Stimulated activated naive CD8-positive, alpha-beta T cell treated with anti-CD3 and anti-CD28 coated beads, Interleukin-15, Interleukin-2, amounts not matched to agents 100 ng/mL and 50 ng/mL, for 24 hours (primary cell): ENCODE data around the gene CYTH4.

Source experiments
- H3K27ac Mint-ChIP-seq: one replicate; pipeline ENCODE4 v1.8.0; 2021; ENCODE audit warnings: mild to moderate bottlenecking, mixed read lengths
- H3K27me3 Mint-ChIP-seq: one replicate; pipeline ENCODE4 v1.8.0; 2021; ENCODE audit warnings: mixed read lengths
- H3K36me3 Mint-ChIP-seq: one replicate; pipeline ENCODE4 v1.8.0; 2021; ENCODE audit warnings: low read depth, mixed read lengths
- H3K4me1 Mint-ChIP-seq: one replicate; pipeline ENCODE4 v1.8.0; 2021; ENCODE audit warnings: low read depth, mixed read lengths
- H3K4me3 Mint-ChIP-seq: one replicate; pipeline ENCODE4 v1.8.0; 2021; ENCODE audit warnings: mild to moderate bottlenecking, mixed read lengths
- H3K9me3 Mint-ChIP-seq: one replicate; pipeline ENCODE4 v1.8.0; 2021; ENCODE audit warnings: mixed read lengths

CYTH4 gene

DNA sequence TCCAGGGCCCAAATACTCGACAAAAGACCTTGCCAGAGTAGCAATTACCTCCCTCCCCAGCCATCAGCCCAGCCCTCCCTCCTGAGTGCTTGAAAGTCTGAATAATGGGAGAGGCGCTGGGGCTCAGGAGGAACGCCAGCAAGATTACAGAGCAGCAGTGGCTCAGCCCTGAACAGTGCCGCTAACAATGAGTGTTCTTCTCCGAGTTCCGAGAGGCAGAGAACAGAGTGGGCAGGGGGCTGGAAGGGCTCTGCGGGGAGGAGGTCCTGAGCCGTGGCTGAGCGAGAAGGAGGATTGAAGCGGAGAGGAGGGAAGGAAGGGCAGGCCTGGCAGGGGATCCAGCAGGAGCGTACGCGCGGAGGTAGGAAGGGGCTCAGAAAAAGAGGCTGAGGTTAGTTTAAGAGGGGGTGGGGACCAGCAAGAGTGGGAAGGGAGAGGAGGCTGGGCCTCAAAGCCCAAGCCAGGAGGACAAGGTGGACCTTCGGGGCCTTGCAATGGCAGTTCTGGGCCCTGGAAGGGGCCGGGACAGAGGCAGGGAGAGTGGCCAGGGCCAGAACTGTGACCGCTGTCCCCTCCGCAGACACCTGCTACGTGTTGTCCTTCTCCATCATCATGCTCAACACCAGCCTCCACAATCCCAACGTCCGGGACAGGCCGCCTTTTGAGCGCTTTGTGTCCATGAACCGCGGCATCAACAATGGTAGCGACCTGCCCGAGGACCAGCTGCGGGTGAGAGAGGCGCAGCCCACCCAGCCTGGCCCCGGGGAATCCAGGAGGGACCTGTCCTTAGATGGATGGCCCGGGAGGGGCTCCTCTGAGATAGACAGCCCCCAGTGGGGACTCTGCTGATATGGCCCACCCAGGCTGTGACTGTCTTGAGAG is 20.6 kb downstream of the CYTH4 start:
- peaks cover 26% of the 10 kb centered on the region for H3K36me3 Mint-ChIP-seq

GRCh38 chr22:37303821-37304274 is 21.5 kb downstream of the CYTH4 start:
- H3K27me3 Mint-ChIP-seq: no peaks in the 10 kb centered on the region
- peaks cover 93% of the 10 kb centered on the region for H3K4me1 Mint-ChIP-seq
- peak overlapping the region; percentile 78 for H3K27ac Mint-ChIP-seq
- no peaks in the 10 kb centered on the region for H3K9me3 Mint-ChIP-seq
- H3K36me3 Mint-ChIP-seq: peaks cover 21% of the 10 kb centered on the region
- peak overlapping the region; percentile 50 for H3K4me3 Mint-ChIP-seq

More for the DNA sequence above, 20.6 kb downstream of the CYTH4 start:
- no peaks in the 10 kb centered on the region for H3K27me3 Mint-ChIP-seq
- H3K9me3 Mint-ChIP-seq: no peaks in the 10 kb centered on the region
- H3K27ac Mint-ChIP-seq: peak overlapping the region; percentile 79
- no peak overlapping the region for H3K4me3 Mint-ChIP-seq
- peaks cover 93% of the 10 kb centered on the region for H3K4me1 Mint-ChIP-seq

DNA sequence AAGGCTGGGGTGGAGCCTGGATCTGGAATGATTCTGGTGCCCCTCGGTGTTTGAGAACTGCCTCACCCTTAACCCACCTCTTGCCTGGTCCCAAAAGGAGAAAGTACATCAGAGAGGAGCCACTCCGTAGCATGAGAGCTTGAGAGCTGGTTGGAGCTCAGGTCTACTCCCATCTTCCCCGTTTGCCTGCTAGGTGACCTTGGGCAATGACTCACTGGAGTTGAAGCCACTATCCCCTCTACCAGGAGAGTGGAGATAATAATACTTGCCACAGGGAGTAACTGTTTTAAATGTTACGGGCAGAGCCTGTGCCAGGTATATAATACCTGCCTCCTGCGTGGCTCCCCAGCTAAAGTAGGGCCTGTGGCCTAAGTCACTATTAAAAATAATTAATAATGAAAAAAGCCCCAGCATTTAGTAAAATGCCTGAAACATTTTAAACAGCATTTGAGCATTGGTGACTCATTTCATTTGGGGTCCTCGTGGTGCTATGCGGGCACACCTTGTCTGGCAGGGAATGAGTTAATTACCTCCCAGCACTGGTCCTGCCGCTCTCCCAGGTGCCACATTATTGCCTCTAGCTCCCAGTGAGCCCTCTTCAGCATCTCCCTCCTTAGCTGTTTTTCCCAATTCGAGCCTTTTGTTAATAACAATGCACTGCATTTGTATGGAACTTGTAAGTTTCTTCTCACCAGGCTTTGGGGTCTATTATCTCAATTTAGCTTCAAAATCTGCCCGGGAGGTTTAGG is 22.5 kb downstream of the CYTH4 start:
- Mint-ChIP-seq H3K4me3 (no peak overlapping the region), H3K4me1 (peaks cover 95% of the 10 kb centered on the region), H3K27me3 (no peaks in the 10 kb centered on the region), H3K27ac (no peak overlapping the region), H3K36me3 (peaks cover 21% of the 10 kb centered on the region), H3K9me3 (no peaks in the 10 kb centered on the region)

DNA sequence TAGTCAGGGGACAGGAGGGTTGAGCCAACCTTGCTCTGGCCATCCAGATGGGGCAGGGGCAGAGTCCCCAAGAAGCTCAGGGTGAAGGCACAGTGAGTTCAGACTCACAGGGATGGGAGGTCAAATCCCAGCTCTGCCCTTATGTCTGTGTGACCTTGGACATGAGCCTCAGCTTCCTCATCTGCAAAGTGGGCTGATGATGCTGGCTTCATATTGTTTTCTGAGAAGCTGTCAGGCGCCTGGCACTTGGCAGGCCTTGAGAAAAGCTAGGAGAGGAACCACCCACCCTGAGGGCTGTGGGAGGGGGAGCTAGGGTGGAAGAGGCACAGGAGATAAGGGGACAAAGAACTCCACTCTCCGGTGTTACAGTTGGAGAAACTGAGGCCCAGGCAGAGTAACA is 23.6 kb downstream of the CYTH4 start:
- H3K4me3 Mint-ChIP-seq: no peak overlapping the region
- H3K4me1 Mint-ChIP-seq: peaks cover 95% of the 10 kb centered on the region
- no peaks in the 10 kb centered on the region for H3K9me3 Mint-ChIP-seq
- no peak overlapping the region for H3K27ac Mint-ChIP-seq
- H3K27me3 Mint-ChIP-seq: no peaks in the 10 kb centered on the region
- peaks cover 24% of the 10 kb centered on the region for H3K36me3 Mint-ChIP-seq

- Mint-ChIP-seq H3K27me3 (no peaks in the 10 kb centered on the region), H3K4me3 (peak overlapping the region; percentile 57), H3K36me3 (peaks cover 24% of the 10 kb centered on the region), H3K9me3 (no peaks in the 10 kb centered on the region), H3K4me1 (peaks cover 95% of the 10 kb centered on the region), H3K27ac (peak overlapping the region; percentile 89)
Measured at GRCh38 chr22:37306494-37306829, 24.2 kb downstream of the CYTH4 start.

DNA sequence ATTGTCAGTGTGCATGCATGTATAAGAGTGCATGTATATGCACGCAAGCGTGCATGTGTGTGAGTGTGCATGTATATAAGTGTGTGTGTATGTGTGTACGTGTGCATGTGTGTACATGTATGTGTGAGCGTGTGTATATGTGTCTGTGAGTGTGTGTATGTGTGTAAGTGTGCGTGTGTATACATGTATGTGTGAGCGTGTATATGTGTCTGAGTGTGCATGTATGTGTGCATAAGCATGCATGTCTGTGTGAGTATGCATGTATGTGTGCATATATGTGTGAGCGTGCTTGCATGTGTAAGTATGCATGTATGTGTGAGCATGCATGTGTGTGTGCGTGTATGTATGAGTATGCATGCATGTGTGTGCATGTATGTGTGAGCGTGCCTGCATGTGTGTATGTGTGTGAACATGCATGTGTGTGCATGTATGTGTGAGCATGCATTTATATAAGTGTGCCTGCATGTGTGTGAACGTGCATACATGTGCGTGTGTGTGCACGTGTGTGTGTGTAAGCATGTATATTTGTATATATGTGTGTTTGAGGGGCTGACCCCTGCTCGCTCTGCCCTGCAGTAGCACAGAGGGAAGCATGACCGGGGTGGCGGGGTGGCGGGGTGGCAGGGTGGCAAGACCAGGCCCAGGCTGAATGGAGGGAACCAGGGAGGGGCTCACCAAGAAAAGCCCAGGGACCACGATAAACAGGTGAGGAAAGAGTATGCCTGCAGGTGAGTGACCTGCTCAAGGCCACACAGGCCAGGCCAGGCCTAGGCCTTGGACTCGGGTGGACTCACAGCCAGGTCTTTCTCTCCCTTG is 26.3 kb downstream of the CYTH4 start:
- Mint-ChIP-seq H3K27me3 (no peaks in the 10 kb centered on the region), H3K36me3 (peaks cover 11% of the 10 kb centered on the region), H3K9me3 (no peaks in the 10 kb centered on the region), H3K4me3 (peak overlapping the region; percentile 57), H3K27ac (peak overlapping the region; percentile 89), H3K4me1 (peaks cover 88% of the 10 kb centered on the region)

DNA sequence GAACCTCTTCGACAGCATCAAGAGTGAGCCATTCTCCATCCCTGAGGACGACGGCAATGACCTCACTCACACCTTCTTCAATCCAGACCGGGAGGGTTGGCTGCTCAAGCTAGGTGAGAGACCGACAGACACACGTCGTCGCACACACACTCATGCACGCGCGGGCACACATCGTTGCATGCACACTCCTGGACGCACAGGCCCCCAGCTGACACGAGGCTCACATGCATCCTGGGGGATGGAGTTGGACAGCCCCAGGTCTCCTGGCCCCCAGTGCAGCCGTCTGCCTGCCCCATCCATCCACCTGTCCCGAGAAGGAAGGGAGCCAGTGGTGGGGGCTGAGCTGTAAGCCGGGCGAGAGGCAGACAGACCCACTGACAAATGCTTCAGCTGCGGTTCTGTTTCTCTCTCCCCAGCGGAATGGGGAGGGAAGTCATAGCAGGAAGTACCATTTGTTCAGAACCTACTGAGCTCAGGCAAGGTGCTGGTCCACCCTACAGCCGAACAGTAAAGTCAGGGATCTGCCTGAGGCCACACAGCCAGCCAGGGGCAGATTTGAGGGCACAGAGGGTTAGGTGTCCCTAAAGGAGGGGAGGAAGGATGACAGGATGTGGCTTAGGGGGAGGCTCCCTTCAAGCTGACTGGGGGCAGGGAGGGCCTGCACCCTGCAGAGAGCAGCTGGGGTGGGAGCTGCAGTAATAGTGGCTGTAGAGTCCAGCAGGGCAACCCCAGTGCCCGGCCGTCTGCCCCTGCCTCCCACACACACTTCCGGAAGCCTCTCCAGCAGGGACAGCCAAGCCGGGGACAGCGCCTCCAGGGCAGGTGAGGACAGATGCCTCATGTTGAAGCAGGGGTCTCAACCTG is 27.1 kb downstream of the CYTH4 start:
- H3K9me3 Mint-ChIP-seq: no peaks in the 10 kb centered on the region
- H3K36me3 Mint-ChIP-seq: peaks cover 7% of the 10 kb centered on the region
- peaks cover 88% of the 10 kb centered on the region for H3K4me1 Mint-ChIP-seq
- H3K4me3 Mint-ChIP-seq: peak overlapping the region; percentile 65
- H3K27ac Mint-ChIP-seq: peak overlapping the region; percentile 58
- no peaks in the 10 kb centered on the region for H3K27me3 Mint-ChIP-seq

DNA sequence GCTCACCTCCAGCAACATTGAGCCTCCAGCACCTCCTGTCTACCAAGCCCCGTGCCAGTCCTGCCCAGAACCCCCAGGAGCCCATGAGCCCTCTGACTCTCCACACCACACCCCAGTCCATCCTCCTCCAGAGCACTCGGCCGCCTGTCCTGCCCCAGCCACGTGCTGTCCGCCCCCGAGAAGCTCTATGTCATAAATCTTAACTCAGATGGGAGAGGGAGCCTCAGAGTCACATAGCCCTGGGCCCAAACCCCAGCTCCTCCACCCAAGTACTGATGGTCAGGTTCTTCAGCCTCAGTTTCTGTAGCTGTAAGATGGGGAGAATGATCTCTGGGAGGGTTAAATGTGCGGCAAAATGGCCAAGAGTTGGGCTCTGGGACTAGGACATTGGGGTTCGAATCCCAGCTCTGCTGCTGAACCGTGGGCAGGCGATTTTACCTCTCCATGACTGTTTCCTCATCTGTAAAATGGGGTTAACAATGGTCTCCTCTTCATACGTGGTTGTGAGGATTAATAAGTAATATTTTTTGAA is 27.8 kb downstream of the CYTH4 start:
- Mint-ChIP-seq H3K27me3 (no peaks in the 10 kb centered on the region), H3K4me1 (peaks cover 89% of the 10 kb centered on the region), H3K36me3 (peaks cover 7% of the 10 kb centered on the region), H3K4me3 (peak overlapping the region; percentile 65), H3K27ac (peak overlapping the region; percentile 52), H3K9me3 (no peaks in the 10 kb centered on the region)

DNA sequence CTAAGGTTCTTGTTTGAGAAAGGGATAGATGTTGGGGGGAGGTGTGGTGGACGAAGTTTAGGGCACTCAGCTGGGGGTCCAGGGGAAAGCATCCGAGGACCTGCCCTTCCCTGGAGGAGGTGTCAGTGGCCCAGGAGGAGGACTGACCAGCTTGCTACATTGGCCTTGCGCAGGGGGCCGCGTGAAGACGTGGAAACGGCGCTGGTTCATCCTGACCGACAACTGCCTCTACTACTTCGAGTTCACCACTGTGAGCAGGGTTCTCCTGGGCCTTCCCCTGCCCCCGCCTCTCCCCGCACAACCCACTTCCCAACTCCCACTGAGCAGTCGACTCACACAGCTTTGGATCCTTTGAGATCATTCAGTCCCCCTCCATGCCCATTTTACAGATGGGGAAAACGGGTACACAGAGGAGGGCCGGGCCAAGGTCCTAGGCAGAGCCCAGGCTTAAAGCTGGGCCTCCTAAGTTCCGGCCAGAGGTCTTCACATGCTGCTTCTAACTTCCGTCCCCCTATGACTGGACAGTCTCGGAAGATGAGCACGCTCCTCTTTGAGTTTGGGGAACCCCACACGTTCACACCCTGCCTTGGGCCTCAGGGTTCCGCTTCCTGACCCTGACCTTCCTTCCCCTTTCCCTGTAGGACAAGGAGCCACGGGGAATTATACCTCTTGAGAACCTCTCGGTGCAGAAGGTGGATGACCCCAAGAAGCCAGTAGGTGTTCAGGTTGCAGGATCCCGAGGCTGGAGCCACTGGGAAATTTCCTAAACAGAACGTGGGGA is 28.7 kb downstream of the CYTH4 start:
- Mint-ChIP-seq H3K36me3 (peaks cover 7% of the 10 kb centered on the region), H3K4me1 (peaks cover 85% of the 10 kb centered on the region), H3K9me3 (no peaks in the 10 kb centered on the region), H3K27me3 (no peaks in the 10 kb centered on the region), H3K27ac (peak overlapping the region; percentile 31), H3K4me3 (no peak overlapping the region)

GRCh38 chr22:37311761-37312312 is 29.5 kb downstream of the CYTH4 start:
- H3K9me3 Mint-ChIP-seq: no peaks in the 10 kb centered on the region
- H3K27me3 Mint-ChIP-seq: no peaks in the 10 kb centered on the region
- peaks cover 85% of the 10 kb centered on the region for H3K4me1 Mint-ChIP-seq
- H3K4me3 Mint-ChIP-seq: no peak overlapping the region
- H3K36me3 Mint-ChIP-seq: peaks cover 3% of the 10 kb centered on the region
- H3K27ac Mint-ChIP-seq: no peak overlapping the region

DNA sequence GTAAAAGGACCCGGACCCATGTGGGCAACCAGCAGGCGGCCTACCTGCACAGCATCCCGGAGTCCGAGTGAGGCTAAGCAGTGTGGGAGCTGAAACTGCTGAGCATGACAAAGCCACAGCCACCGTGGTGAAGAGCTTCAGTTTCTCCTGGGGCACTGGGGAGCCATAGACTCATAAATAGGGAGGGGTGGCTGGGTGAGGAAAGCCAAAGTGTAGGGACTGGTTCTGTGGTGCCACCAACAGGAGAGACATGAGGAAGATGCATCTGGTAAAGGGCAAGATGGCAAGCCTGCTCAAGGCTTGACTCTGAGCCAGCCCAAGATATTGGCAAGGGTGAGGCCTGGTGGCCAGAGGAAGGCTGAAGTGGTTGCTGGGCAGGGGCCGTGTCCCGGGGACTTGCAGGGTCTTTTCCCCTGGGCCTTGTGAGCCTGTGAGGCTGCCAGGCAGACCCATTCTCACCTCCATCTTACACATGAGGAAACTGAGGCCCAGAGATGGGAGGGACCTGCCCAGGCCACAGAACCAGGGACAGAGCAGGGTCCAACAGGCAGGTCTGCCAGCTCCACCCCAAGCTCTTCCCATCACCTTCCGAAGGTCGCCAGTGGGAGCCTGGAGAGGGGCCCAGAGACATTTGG is 30.4 kb downstream of the CYTH4 start:
- Mint-ChIP-seq H3K4me1 (peaks cover 82% of the 10 kb centered on the region), H3K27ac (no peak overlapping the region), H3K36me3 (peaks cover 3% of the 10 kb centered on the region), H3K4me3 (no peak overlapping the region), H3K9me3 (no peaks in the 10 kb centered on the region), H3K27me3 (no peaks in the 10 kb centered on the region)

- no peak overlapping the region for H3K4me3 Mint-ChIP-seq
Measured at GRCh38 chr22:37313376-37314314, 31.3 kb downstream of the CYTH4 start.

More at GRCh38 chr22:37313376-37314314, 31.3 kb downstream of the CYTH4 start:
- no peaks in the 10 kb centered on the region for H3K27me3 Mint-ChIP-seq
- no peaks in the 10 kb centered on the region for H3K9me3 Mint-ChIP-seq
- peak overlapping the region; percentile 72 for H3K27ac Mint-ChIP-seq
- H3K4me1 Mint-ChIP-seq: peaks cover 72% of the 10 kb centered on the region
- peaks cover 3% of the 10 kb centered on the region for H3K36me3 Mint-ChIP-seq
